Astrocyte (in vitro differentiated cells and primary cell): Measurements from ENCODE around the gene NDUFV3. TPM values are rescaled to one million over a fixed set of nuclear protein-coding genes. Genes with fewer than 3 reads are reported as not detected.

ENCODE experiments used
- DNase-seq: peaks from one replicate; pipeline ENCODE4 v3.0.0-alpha.2; 2010; ENCODE audit warnings: low read depth
- FAIRE-seq: peaks from 2 replicates; lab custom pipeline; 2011; peaks lifted over from hg19 to GRCh38; lab: Jason Lieb, UNC
- H2AFZ ChIP-seq: 2 replicates; pipeline ENCODE4 v1.6.0; 2012; ENCODE audit warnings: low read depth, low read length, inconsistent platforms
- H3K27ac ChIP-seq: 2 replicates; pipeline ENCODE4 v1.5.1; 2011; ENCODE audit warnings: low read depth, low read length, inconsistent platforms
- H3K27me3 ChIP-seq: 2 replicates; pipeline ENCODE4 v1.6.0; 2011; ENCODE audit warnings: low read length, inconsistent platforms; ENCODE audit not compliant: insufficient read depth
- H3K36me3 ChIP-seq: 2 replicates; pipeline ENCODE4 v1.5.1; 2011; ENCODE audit warnings: low read length, inconsistent platforms; ENCODE audit not compliant: insufficient read depth
- H3K4me1 ChIP-seq: 2 replicates; pipeline ENCODE4 v1.5.1; 2011; ENCODE audit warnings: low read length, inconsistent platforms; ENCODE audit not compliant: insufficient read depth
- H3K4me2 ChIP-seq: 2 replicates; pipeline ENCODE4 v1.6.0; 2012; ENCODE audit warnings: low read length, inconsistent platforms
- H3K4me3 ChIP-seq: 2 replicates; pipeline ENCODE4 v1.5.1; 2011; ENCODE audit warnings: low read depth, mild to moderate bottlenecking, low read length, inconsistent platforms; ENCODE audit not compliant: insufficient read depth
- H3K79me2 ChIP-seq: 2 replicates; pipeline ENCODE4 v1.6.0; 2012; ENCODE audit warnings: mild to moderate bottlenecking, low read length, inconsistent platforms; ENCODE audit not compliant: insufficient read depth
- H3K9ac ChIP-seq: 2 replicates; pipeline ENCODE4 v1.6.0; 2012; ENCODE audit warnings: mild to moderate bottlenecking, low read length, inconsistent platforms
- H3K9me3 ChIP-seq: 2 replicates; pipeline ENCODE4 v1.5.1; 2012; ENCODE audit warnings: low read depth, mild to moderate bottlenecking, low read length, inconsistent platforms; ENCODE audit not compliant: insufficient read depth
- H4K20me1 ChIP-seq: 2 replicates; pipeline ENCODE4 v1.6.0; 2012; ENCODE audit warnings: low read length, inconsistent platforms; ENCODE audit not compliant: insufficient read depth
- H3K27ac Mint-ChIP-seq: one replicate; pipeline ENCODE4 v1.8.0; 2021; ENCODE audit warnings: mild to moderate bottlenecking, mixed read lengths; ENCODE audit not compliant: unreplicated experiment
- H3K27me3 Mint-ChIP-seq: one replicate; pipeline ENCODE4 v1.8.0; 2021; ENCODE audit warnings: low read depth, mixed read lengths; ENCODE audit not compliant: unreplicated experiment
- H3K36me3 Mint-ChIP-seq: one replicate; pipeline ENCODE4 v1.8.0; 2021; ENCODE audit warnings: low read depth, mixed read lengths; ENCODE audit not compliant: unreplicated experiment
- H3K4me1 Mint-ChIP-seq: one replicate; pipeline ENCODE4 v1.8.0; 2021; ENCODE audit warnings: low read depth, mixed read lengths; ENCODE audit not compliant: unreplicated experiment
- H3K4me3 Mint-ChIP-seq: one replicate; pipeline ENCODE4 v1.8.0; 2021; ENCODE audit warnings: mild to moderate bottlenecking, moderate library complexity, mixed read lengths; ENCODE audit not compliant: unreplicated experiment
- H3K9me3 Mint-ChIP-seq: one replicate; pipeline ENCODE4 v1.8.0; 2021; ENCODE audit warnings: mild to moderate bottlenecking, mixed read lengths; ENCODE audit not compliant: unreplicated experiment
- EZH2 ChIP-seq: IDR thresholded peaks from 2 replicates; pipeline ENCODE4 v1.6.1; 2012; ENCODE audit warnings: mild to moderate bottlenecking, low read length, inconsistent platforms; ENCODE audit not compliant: insufficient read depth
- microRNA-seq: library from miRNA; unstranded; fragments of <30 nt; microRNA quantifications from one replicate; pipeline ENCODE4 v1.2.0, GENCODE V29; 2020
- total RNA-seq: library from RNA; stranded (reverse); gene quantifications from 2 replicates; pipeline ENCODE4 v1.2.1, GENCODE V29; 2021
- TF ChIP-seq, protein P1 (sequence below): IDR thresholded peaks from 2 replicates; pipeline ENCODE4 v1.5.1; 2011; ENCODE audit warnings: low read depth, mild to moderate bottlenecking, inconsistent platforms, low read length, moderate library complexity; ENCODE audit not compliant: insufficient read depth

Gene NDUFV3
- total RNA-seq, 1 donor from 2014 or later = 42.5 TPM

DNA sequence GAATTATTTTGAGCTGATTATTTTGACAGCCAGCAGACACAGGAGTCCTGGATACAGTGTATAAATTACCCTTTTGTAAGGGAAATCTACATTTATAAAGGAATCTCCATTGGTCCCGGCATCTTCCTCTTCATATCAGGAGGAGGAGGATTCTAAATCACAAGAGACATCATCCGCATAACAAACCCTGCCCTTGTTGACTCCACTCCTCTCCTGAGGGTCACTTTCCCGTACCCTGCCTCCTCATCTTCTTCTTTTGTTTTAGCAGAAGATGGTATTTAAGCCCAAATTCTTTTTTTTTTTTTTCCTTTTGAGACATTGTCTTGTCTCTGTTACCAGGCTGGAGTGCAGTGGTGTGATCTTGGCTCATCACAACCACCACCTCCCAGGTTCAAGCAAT, 66.6 kb downstream of the NDUFV3 start:
- H3K4me1 ChIP-seq = no peaks in the 10 kb centered on the region
- no peak overlapping the region for H3K27ac ChIP-seq
- H4K20me1 ChIP-seq = no peaks in the 10 kb centered on the region
- H3K27me3 ChIP-seq = no peaks in the 10 kb centered on the region
- no peak overlapping the region for H3K27ac Mint-ChIP-seq
- FAIRE-seq (no peak), DNase-seq (no peak)
- peaks cover 2% of the 10 kb centered on the region for H3K27me3 Mint-ChIP-seq
- no peak overlapping the region for H3K4me2 ChIP-seq
- H3K4me3 Mint-ChIP-seq = no peak overlapping the region
- no peak for TF ChIP-seq EZH2
- TF ChIP-seq, protein P1, sequence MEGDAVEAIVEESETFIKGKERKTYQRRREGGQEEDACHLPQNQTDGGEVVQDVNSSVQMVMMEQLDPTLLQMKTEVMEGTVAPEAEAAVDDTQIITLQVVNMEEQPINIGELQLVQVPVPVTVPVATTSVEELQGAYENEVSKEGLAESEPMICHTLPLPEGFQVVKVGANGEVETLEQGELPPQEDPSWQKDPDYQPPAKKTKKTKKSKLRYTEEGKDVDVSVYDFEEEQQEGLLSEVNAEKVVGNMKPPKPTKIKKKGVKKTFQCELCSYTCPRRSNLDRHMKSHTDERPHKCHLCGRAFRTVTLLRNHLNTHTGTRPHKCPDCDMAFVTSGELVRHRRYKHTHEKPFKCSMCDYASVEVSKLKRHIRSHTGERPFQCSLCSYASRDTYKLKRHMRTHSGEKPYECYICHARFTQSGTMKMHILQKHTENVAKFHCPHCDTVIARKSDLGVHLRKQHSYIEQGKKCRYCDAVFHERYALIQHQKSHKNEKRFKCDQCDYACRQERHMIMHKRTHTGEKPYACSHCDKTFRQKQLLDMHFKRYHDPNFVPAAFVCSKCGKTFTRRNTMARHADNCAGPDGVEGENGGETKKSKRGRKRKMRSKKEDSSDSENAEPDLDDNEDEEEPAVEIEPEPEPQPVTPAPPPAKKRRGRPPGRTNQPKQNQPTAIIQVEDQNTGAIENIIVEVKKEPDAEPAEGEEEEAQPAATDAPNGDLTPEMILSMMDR = no peak
- no peaks in the 10 kb centered on the region for H3K4me1 Mint-ChIP-seq
- no peak overlapping the region for H2AFZ ChIP-seq
- H3K9ac ChIP-seq = no peak overlapping the region
- H3K79me2 ChIP-seq = no peaks in the 10 kb centered on the region
- H3K9me3 Mint-ChIP-seq = no peaks in the 10 kb centered on the region
- no peaks in the 10 kb centered on the region for H3K36me3 Mint-ChIP-seq
- no peak overlapping the region for H3K4me3 ChIP-seq
- no peaks in the 10 kb centered on the region for H3K9me3 ChIP-seq
- H3K36me3 ChIP-seq = no peaks in the 10 kb centered on the region

GRCh38 chr21:42962380-42963007, 69.4 kb downstream of the NDUFV3 start:
- no peak overlapping the region for H2AFZ ChIP-seq
- Mint-ChIP-seq H3K27ac (no peak overlapping the region), H3K4me1 (no peaks in the 10 kb centered on the region), H3K27me3 (peaks cover 2% of the 10 kb centered on the region), H3K9me3 (no peaks in the 10 kb centered on the region), H3K36me3 (no peaks in the 10 kb centered on the region), H3K4me3 (no peak overlapping the region)
- no peak overlapping the region for H3K4me3 ChIP-seq
- H3K36me3 ChIP-seq = no peaks in the 10 kb centered on the region
- no peaks in the 10 kb centered on the region for H3K9me3 ChIP-seq
- no peaks in the 10 kb centered on the region for H4K20me1 ChIP-seq
- no peaks in the 10 kb centered on the region for H3K27me3 ChIP-seq
- no peaks in the 10 kb centered on the region for H3K4me1 ChIP-seq
- H3K27ac ChIP-seq = no peak overlapping the region
- no peaks in the 10 kb centered on the region for H3K79me2 ChIP-seq
- no peak overlapping the region for H3K9ac ChIP-seq
- FAIRE-seq (no peak), DNase-seq (no peak)
- H3K4me2 ChIP-seq = no peak overlapping the region
- no peak for TF ChIP-seq EZH2
- TF ChIP-seq, protein P1 = no peak

Small RNA genes within 50 kb of the gene (microRNA-seq; reads per million reads assigned to microRNA genes)
- not detected for gene MIR5692B

Other genes with a start within 250 kb of the NDUFV3 start
- gene PDE9A, start 239.7 kb upstream of the NDUFV3 start, total RNA-seq = 6.2 and 7.8 TPM in 2 replicates
- 20.5 and 20.8 TPM in 2 replicates for gene WDR4, start 13.8 kb upstream of the NDUFV3 start, total RNA-seq
- 0.55 and 1.1 TPM in 2 replicates for gene ERVH48-1, start 32.3 kb downstream of the NDUFV3 start, total RNA-seq
- gene PKNOX1, start 81.3 kb downstream of the NDUFV3 start, total RNA-seq = 9.8 and 11.2 TPM in 2 replicates
- 169 and 195 TPM in 2 replicates for gene CBS, start 182.5 kb downstream of the NDUFV3 start, total RNA-seq
- 13.8 and 24.2 TPM in 2 replicates for gene U2AF1, start 214.3 kb downstream of the NDUFV3 start, total RNA-seq